Activated CD8-positive, alpha-beta memory T cell treated with anti-CD3 and anti-CD28 coated beads for 1 hour (primary cell): Measurements from ENCODE around the gene DMD.
"Not testable (repeated sequence)": the region's sequence is repeated elsewhere in the genome, so short reads cannot be mapped to it uniquely, and the experiment has no call there.

Experiments
- DNase-seq, 2 donors: peaks; one replicate each; pipeline ENCODE4 v3.0.0-alpha.2; 2020; ENCODE audit warnings: low read depth in 1 of 2; ENCODE audit errors: extremely low read depth in 1 of 2

DMD gene

DNA sequence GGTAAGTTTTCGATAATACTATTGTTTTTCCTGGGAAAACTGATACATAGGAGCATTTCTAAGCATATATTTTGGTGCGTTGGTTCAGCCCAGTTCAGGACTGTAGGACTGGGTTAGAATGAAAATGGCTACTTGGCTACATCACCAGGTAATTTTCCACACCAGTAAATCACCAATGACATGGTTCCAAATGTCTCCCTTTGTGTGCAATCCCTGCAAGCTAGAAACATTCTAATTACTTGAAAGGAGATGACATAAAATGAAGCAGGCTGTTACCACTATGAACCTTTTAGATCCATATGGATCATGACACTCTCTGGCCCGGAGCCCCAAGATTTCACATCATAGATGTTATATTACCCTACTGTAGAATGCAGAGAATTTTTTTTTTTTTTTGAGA lies 1562.1 kb downstream of the DMD start:
- DNase-seq, result no peak

DNA sequence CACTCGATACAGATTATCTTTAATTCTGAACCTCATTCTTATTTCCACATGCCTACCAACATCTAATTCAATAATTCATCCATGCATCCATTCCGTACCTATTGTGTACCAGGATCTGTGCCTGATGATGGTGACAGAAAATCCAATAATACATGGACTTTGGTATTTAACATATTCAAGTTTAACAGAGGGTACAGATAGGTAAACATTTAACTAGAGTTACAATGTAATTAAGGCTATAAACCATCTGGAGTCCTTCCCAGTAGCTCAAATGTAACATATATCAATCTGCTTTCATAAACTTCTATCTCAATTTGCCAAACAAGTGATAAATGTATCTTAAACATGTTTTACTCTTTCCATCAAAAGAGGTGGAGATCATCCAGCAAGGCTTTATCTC lies 1578.0 kb downstream of the DMD start:
- no peak for DNase-seq

DNA sequence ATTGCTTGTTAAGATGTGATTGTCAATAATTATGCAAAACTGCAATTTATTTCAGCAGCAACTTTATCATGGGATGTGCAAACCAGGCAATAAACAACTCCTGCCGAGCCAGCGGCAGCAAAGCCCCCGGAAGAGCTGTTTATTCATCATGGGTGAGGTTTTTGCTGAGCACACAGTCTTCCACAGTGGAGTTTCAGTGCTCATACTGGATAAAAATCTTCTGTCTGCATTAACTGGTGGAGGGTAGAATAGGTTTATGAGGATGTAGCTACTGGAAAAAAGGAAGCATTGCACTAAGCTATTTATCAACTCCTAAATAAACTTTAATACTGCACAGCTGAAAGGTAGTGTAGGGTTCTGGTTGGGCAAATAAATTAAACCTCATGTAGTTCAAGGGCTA lies 1582.2 kb downstream of the DMD start:
- no peak for DNase-seq

DNA sequence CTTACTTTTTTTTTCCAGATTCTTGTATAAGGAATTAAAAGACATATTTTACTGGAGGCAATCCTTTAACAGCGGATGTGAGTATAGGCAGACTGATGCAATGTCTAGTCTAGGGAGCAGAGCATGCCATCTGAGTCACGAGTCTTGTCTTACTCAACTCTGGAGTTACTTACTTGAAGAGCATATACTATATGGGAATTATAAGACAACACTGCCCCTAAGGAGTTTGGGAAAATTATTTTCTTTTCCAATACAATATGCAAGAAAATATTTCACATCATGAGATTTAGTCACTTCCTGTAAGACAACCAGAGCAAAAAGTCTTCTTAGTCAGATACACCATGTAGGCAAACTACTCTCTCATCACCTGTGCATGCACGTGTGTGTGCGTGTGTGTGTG lies 1602.2 kb downstream of the DMD start:
- no peak for DNase-seq

DNA sequence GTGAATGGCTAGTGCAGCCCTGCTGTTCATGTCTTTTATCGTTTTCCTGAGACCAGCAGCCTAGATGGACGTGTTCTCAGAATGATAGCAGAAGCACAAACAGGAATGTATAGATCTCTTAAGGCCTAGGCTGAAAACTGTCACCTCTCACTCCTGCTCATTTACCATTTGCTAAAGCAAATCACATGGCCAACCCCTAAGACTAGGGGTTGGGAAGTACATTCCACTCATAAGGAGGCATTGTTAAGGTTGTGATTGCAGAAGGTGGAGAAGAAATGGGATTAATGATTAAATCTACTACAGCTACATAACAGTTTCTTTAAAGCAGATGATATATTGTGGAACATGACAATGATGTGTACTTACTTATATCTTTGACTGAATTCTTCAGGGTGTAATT lies 1602.7 kb downstream of the DMD start:
- no peak for DNase-seq

DNA sequence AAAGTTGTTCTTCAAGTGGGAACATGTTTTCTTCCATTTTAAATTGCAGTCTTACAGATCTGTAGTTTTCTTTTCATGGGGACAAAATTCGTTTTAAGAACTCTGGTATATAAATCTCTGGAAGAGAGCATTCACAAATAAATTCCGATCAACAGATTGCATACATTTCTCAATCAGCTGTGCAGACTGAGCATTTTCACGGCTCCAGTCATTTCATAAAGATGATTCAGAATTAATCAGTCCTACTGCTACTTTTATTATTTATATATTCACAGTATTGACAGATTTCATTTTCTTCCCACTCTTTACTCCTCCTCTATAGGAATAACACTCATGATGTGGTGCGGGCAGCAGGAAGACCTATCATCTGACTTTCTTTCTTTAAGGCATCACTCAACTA lies 1604.6 kb downstream of the DMD start:
- no peak for DNase-seq

DNA sequence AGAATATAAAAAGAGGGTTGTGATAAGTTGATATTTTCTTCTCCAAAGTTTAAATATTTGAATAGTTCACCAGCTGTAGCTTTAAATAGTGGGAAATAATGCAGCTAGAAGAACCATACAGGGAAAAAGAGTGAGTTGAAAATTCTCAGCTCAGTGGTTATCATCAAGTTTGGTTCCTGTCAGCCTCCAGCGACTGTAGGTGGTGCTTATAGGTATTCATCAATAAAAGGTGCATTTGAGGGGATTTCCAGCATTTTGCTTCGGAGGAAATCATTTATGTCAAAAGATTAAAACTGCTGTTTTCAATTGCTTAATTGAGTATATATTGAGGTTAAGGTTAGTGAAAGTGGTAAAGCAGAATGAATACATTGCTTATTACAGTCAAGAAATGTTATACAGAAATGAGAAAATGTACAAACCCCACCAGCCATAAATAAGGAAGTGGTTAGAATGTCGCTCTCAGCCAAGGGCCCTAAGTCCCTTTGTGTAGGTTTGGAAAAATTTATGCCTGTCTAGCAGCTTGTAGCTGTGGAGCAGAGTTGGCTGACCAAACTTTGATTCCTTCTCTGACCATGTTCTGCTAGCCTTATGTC lies 1606.6 kb downstream of the DMD start:
- DNase-seq, result no peak

DNA sequence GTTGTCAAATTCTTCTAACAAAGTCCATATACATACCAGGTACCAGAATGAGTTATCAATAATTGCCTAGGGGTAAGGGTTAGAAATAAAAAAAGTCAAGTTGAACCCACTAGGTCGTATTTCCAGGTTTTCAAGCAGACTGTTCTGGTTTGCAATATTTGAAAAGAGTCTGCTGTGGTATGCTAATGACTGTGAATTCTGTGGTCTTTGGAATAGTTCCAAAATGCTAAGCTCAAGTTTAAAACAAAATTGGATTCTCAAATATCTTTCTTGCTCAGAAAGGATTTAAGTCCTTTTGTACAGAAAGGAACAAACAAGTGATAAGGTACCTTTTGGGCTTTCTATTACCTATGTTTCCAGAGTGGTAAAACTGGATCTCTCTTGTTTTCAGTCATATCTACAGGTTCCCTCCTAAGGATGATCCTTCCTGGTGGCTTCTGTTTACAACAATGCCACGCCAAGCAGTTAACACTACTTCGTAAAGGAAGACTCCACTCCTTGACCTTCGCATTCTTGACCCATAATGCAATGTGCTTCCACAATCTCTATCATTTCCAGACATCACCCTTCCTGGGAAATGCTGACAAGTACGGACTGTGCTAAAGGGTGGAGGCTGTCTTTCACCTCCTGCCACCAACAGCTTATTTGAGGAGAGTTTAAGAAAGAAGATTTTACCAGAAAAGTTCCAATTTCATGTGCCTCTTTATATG lies 1607.8 kb downstream of the DMD start:
- no peak for DNase-seq

DNA sequence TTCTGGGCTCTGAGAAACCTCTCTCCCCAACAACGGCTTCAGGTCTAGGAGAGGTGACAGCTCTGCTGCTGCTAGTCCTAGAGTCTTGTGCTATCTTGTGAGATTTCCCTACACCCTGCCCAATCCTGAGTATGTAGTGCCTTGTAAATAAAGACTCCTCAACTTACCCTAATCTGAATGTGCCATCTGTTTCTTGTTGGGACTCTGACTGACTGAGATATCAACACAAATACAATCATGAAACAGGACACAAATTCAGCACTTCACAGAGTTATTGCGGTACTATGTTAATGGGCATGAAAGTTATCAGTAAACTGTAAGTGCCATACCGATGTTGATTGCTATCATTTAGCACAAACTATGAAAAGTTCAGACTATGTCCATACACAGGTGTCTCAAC lies 1610.5 kb downstream of the DMD start:
- DNase-seq, result no peak

DNA sequence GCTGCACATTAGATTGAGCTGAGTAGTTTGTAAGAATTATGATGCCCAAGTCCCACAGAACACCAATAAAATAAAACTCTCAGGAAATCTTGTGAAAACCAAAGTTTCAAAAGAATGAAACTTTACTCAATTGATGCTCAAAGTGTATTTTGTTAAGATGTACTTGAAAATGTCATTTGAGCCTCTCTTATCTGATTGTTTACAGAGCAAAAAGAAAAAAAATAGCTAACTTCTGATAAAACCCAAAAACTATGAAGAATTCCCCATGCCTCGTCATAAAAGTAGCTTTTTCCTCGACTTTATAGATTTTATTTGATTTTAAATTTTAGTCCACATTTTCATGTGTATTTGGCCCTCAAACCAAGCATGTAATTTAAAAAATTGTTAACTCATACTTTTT lies 1618.0 kb downstream of the DMD start:
- no peak for DNase-seq

DNA sequence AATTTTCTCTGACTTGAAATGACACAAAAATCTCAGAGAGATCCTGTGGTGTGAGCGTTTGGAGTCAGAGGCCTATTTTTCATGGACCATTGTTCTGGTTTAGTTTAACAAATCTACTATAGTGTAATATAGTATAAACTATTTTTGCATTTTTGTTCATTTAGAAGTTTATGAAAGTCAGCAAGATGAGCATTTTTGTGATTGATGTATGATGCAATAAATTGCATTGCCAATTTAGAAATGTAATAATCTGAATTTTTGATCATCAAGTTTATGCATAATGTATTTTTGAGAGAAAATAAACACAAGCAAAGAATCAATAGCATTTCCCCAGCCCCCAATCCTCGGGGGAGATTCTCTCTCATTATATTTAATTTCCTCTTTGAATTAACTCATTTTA lies 1620.0 kb downstream of the DMD start:
- no peak for DNase-seq

DNA sequence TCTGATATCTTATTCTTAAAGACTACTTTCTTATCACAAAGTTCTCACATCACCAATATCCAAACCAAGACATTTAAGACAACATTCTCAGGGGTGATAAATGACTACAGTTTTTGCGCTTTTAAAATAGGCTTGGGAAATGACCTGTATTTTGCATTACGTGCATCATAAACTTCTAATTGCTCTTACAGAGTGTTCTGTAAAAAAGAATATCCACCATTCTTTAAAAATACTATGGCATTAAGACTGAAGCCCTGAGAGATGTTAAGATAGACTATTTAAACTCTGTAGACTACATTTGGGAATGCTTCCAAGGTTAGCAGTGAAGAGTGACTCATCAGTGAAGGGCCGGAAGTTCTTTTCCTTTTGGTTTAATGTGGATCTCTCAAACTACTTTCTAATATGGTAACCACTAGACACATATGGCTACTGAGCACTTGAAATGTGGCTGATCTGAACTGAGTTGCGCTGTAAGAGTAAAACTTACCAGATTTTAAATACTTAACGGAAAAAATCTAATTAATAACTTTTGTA lies 1620.7 kb downstream of the DMD start:
- no peak for DNase-seq

DNA sequence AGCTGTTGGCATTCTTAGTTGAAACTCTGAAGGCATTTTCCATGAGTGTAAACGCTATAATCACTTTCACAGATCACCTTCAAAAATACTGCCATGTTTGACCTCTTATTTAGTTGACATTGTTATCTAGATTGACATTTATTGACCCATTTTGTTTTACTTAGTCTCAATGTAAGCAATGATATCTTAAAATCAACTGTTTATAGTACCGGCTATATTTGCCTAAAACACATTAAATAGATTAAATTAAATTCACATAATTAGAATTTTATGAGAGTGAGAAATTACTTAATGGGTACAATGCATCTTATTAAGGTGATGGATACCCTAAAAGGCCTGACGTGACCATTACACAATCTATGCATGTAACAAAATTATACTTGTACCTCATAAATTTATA lies 1621.8 kb downstream of the DMD start:
- DNase-seq, result no peak

DNA sequence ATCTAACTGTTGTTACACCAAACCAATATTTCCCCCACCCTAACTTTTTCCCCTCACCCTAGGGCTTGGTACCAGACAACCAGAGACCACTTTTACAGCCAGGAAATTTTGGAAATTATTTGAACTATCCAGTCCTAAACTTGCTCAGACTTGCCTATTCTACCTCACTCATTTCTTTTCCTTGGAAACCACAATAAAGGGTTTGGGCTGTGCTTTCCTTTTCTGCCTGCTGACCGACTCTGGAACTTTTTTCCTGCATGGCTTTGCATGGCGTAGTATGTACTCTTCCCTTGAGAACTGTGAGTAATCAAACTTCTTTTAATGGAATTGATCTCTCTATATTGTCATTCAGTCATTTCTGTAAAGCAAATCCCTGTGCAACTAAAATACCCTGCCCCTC lies 1623.0 kb downstream of the DMD start:
- no peak for DNase-seq

DNA sequence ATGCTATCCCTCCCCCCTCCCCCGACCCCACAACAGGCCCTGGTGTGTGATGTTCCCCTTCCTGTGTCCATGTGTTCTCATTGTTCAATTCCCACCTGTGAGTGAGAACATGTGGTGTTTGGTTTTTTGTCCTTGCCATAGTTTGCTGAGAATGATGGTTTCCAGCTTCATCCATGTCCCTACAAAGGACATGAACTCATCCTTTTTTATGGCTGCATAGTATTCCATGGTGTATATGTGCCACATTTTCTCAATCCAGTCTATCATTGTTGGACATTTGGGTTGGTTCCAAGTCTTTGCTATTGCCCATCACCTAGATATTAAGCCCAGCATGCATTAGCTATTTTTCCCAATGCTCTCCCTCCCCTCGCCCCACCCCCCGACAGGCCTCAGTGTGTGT lies 1627.5 kb downstream of the DMD start:
- not testable (repeated sequence) for DNase-seq

DNA sequence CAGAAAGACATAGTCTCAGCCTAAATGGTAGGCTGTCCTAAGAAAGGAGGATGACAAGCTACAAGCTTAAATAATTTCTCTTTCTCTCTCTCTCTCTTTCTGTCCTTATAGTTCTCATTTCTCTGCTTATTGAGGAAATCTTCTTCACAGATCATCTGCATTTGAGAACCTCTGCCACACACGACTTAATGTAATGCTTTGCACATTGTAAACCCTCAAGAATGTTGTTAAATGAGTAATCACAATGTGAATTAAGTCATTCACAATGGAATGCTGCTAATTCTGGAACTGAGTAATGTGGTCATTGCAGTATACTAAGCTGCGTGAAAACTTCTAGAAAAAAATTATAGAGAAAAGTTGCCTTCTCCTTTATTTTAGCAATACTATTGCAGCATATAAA lies 1630.6 kb downstream of the DMD start:
- DNase-seq, result no peak

DNA sequence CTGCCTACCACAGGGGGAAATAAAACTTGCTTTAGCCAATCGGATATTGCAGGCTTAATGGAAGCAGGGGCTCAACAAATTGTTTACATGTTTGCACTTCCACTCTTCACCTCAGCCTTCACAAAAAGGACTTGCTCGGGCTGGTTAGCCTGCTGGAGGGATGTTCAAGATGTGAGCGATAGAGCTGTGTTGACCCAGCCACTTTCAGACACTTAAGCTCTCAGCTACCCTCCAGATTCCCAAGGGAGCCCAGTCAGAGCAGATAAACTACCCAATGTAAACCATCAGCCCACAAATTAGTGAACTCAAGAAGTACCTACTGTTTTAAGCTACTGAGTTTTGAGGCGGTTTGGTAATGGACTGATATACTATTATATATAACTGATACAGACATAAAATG lies 1631.1 kb downstream of the DMD start:
- no peak for DNase-seq

DNA sequence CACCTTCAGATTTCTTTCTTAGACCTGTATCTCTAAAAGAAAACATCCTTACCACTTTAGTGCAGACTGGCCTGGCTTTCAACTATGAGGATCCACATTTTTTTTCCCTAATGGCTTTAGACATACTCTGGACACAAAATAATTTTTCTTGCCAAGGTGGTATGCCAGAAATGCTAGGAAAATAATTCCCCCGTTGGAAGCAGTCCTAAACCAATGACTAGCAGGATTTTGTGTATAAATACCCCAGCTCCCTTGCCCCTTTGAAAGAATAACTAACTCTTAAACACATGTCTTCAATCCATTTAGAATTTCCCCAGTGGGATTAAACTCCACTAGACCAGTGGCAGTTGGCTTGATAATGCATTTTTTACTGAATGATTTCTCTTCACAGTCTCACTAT lies 1639.0 kb downstream of the DMD start:
- no peak for DNase-seq

DNA sequence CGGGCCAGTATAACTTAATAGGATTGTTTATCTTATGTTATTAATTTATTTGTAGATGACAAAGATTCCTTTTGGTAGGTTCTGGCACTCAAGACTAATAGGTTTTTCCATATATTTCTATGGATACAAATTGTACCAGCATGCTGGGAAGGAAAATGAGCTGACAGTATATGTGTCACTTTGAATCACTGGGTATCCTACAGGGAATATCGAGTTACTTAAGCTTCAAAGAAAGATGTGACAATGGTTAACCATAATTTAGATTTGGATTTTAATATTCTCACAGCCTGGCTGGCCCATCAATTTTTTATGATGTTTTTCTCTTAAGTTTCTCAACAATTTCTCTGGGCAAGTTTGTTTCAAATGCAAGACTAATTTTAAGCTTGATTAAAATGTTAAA lies 1640.7 kb downstream of the DMD start:
- no peak for DNase-seq

DNA sequence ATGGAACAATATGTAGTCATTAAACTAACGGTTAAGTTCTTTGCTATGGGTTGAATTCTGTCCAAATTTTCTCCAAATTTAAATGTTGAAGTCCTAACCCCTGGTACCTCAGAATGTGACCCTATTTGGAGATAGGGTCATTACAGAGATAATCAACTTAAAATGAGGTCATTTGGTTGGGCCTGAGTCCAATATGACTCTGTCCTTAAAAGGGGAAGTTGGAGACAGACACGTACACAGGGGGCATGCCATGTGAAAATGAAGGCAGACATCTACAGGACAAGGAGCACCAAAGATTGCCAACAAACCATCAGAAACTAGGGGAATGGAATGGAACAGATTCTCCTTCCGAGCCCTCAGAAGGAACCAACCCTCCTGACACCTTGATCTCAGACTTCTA lies 1647.6 kb downstream of the DMD start:
- DNase-seq, result no peak

DNA sequence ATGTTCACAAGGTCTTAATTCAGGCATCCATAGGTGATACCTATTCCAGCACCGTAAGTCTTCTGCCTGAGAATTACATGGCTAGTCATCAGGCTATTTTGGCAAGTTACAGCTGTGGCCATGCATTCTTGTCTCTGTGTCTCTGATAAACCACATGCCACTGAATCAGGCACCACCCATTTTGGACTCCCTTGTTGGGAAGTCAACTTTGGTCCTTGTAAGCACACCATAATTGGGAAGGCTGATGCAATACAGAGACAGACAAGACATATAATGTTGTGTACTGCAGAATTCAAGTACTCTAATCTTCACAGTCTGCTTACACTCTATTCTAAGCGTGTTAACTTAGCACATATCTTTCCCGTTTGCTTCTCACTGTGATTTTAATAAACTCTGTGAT lies 1655.8 kb downstream of the DMD start:
- DNase-seq, result no peak

DNA sequence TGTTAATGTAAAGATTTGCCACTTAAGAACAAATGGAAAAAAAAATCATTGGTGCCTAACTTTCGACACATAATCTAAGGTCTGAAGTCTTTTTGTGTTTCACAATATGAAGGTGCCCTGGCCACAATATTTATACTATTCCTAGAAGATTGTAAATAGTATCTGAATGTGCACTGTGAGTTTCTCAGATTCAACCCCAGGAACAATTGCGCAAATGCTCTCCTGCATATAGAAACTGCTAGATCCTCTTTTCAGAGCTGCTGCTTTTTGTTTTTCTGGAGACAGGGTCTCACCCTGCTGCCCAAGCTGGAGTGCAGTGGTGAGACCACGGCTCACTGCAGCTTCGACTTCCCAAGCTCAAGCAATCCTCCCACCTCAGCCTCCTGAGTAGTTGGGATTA lies 1659.4 kb downstream of the DMD start:
- no peak for DNase-seq

DNA sequence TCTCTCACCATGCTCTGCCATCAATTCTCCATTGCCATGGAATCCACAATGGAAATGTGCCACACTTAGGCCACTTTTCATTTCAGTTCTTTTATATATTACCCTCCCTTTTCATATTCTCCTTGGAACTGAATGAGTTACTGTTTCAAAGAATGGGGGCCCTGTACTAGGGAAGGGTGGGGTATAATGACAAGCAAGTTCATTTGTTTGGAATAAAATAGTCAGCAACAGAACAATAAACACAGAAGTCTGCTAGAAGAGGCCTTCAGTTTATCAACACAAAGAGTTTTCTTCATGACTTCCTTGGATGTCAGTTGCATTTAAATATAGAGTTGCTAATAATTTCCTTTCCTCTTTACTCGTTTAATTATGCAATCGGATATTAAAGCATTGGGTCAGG lies 1661.2 kb downstream of the DMD start:
- no peak for DNase-seq
